Measurements from ENCODE around the gene SLC25A42.

GRCh38 chr19:19145684-19146608 is 82.2 kb downstream of the SLC25A42 start:
- TF ChIP-seq CTCF (IDR thresholded peaks at IDR 0.05; ENCODE audit: low read length), result peak; percentile 87
- no peak for TF ChIP-seq EZH2 (optimal IDR thresholded peaks at IDR 0.05; ENCODE audit: low read depth, low read length)
